Superior temporal gyrus (tissue), 1 donor: Measurements from ENCODE around the gene ANXA2R.

Experiments used
- DNase-seq: peaks from one replicate; pipeline ENCODE4 v3.0.0-alpha.2; 2016; ENCODE audit errors: extremely low spot score

The ANXA2R gene

GRCh38 chr5:43000111-43000840 is 39.8 kb downstream of the ANXA2R start:
- DNase-seq, result no peak

- no peak for DNase-seq
Measured at GRCh38 chr5:42995360-42995751, 44.8 kb downstream of the ANXA2R start.

GRCh38 chr5:42994555-42995359 is 45.4 kb downstream of the ANXA2R start:
- DNase-seq, result peak; percentile 87

GRCh38 chr5:42994246-42994554 is 45.9 kb downstream of the ANXA2R start:
- DNase-seq, result peak; percentile 31

GRCh38 chr5:42993516-42994245 is 46.4 kb downstream of the ANXA2R start:
- DNase-seq, result no peak

- DNase-seq, result peak; percentile 30
Measured at GRCh38 chr5:42992088-42992879, 47.8 kb downstream of the ANXA2R start.

- no peak for DNase-seq
Measured at GRCh38 chr5:42991404-42992087, 48.6 kb downstream of the ANXA2R start.

- DNase-seq, result no peak
Measured at GRCh38 chr5:42990892-42991291, 49.2 kb downstream of the ANXA2R start.
